BJ (cell line): ENCODE measurements around the gene COG5. TPM values are rescaled to one million over a fixed set of nuclear protein-coding genes. Genes with fewer than 3 reads are reported as not detected.

Source experiments
- CTCF ChIA-PET: fragments of 350-600 bp; formaldehyde crosslinking; extraction: SDS; loops from one replicate; lab custom pipeline; 2021; ENCODE audit warnings: antibody characterized with exemption, inconsistent platforms; lab: Yijun Ruan, JAX
- POLR2A ChIA-PET: fragments of 300-600 bp; sonication (Branson Sonifier 250); formaldehyde crosslinking; extraction: SDS; loops from one replicate; lab custom pipeline; 2021; ENCODE audit warnings: antibody characterized with exemption; lab: Charles Lee
- DNase-seq: peaks from one replicate; pipeline ENCODE4 v3.0.0-alpha.2; 2011; ENCODE audit warnings: low read depth
- H3K27me3 ChIP-seq: 2 replicates; pipeline ENCODE4 v1.6.0; 2011; ENCODE audit warnings: low read length; ENCODE audit not compliant: control insufficient read depth, insufficient read depth
- H3K36me3 ChIP-seq: 2 replicates; pipeline ENCODE4 v1.5.1; 2011; ENCODE audit warnings: low read length; ENCODE audit not compliant: control insufficient read depth, insufficient read depth
- H3K4me3 ChIP-seq: 2 replicates; pipeline ENCODE4 v1.5.1; 2011; ENCODE audit warnings: low read depth, mild to moderate bottlenecking, control low read depth, low read length
- CTCF ChIP-seq: IDR thresholded peaks from 2 replicates; pipeline ENCODE4 v1.5.1; 2011; ENCODE audit warnings: low read depth, mild to moderate bottlenecking, control low read depth, inconsistent platforms, low read length, moderate library complexity; ENCODE audit not compliant: insufficient read depth
- polyA plus RNA-seq: library from polyadenylated mRNA; depleted of rRNA; stranded (reverse); fragments of >200 nt; gene quantifications from 2 replicates; pipeline ENCODE4 v1.2.3, GENCODE V29; 2011

COG5 gene
- polyA plus RNA-seq, 1 experiment = 20.5 TPM

- ChIA-PET CTCF (no interaction called here), POLR2A (no interaction called here)
- no peak for TF ChIP-seq CTCF
- no peak overlapping the region for H3K4me3 ChIP-seq
- no peak for DNase-seq
- H3K36me3 ChIP-seq = no peaks in the 10 kb centered on the region
- H3K27me3 ChIP-seq = no peaks in the 10 kb centered on the region
Observed at GRCh38 chr7:107450970-107451369, 112.8 kb downstream of the COG5 start.

GRCh38 chr7:107446988-107447387 lies 116.7 kb downstream of the COG5 start:
- no peak for TF ChIP-seq CTCF
- H3K27me3 ChIP-seq = no peaks in the 10 kb centered on the region
- no peaks in the 10 kb centered on the region for H3K36me3 ChIP-seq
- POLR2A ChIA-PET = no interaction called here
- DNase-seq = no peak
- H3K4me3 ChIP-seq = no peak overlapping the region
- CTCF ChIA-PET = no interaction called here

GRCh38 chr7:107446531-107446930 lies 117.2 kb downstream of the COG5 start:
- no peak for TF ChIP-seq CTCF
- no peaks in the 10 kb centered on the region for H3K27me3 ChIP-seq
- POLR2A ChIA-PET = no interaction called here
- DNase-seq = no peak
- H3K4me3 ChIP-seq = no peak overlapping the region
- no peaks in the 10 kb centered on the region for H3K36me3 ChIP-seq
- CTCF ChIA-PET = no interaction called here

- POLR2A ChIA-PET = interaction anchor here (0.6 kb wide), 1 partner anchor 258 kb away, joined by 4 read pairs; no protein-coding TSS in a partner anchor
- CTCF ChIA-PET = no interaction called here
- Histone ChIP-seq H3K36me3 (no peaks in the 10 kb centered on the region), H3K4me3 (no peak overlapping the region), H3K27me3 (no peaks in the 10 kb centered on the region)
- DNase-seq = no peak
- TF ChIP-seq CTCF = no peak
Observed at GRCh38 chr7:107442678-107443077, 121.0 kb downstream of the COG5 start.

- no peak for TF ChIP-seq CTCF
- Histone ChIP-seq H3K4me3 (no peak overlapping the region), H3K27me3 (no peaks in the 10 kb centered on the region), H3K36me3 (no peaks in the 10 kb centered on the region)
- ChIA-PET POLR2A (interaction anchor here (0.6 kb wide), 2 partner anchors 257 to 495 kb away, joined by 4 to 5 read pairs; no protein-coding TSS in a partner anchor), CTCF (interaction anchor here (1.0 kb wide), 1 partner anchor 273 kb away, joined by 3 read pairs; the partner anchor contains the start of gene HBP1)
- DNase-seq = no peak
Observed at GRCh38 chr7:107441581-107442422, 121.9 kb downstream of the COG5 start.
